A549 (cell line): ENCODE results near the gene UNKL.

ENCODE experiments used
- EP300 ChIP-seq, 2 experiments: fragments of >200 bp; sonication (Bioruptor Twin); formaldehyde crosslinking; IDR thresholded peaks; 2 replicates in 1 of 2; 3 replicates in 1 of 2; pipeline ENCODE4 v1.6.1; 2016 to 2017
- SMC3 ChIP-seq: fragments of >200 bp; sonication (Bioruptor Twin); formaldehyde crosslinking; IDR thresholded peaks from 3 replicates; pipeline ENCODE4 v1.6.1; 2018; ENCODE audit warnings: inconsistent platforms

GRCh38 chr16:1458336-1458976 lies 44.0 kb upstream of the UNKL start:
- TF ChIP-seq EP300 (IDR thresholded peaks at IDR 0.05) (no peak), SMC3 (no peak)
